GM12872 (cell line): Measurements from ENCODE around the gene GRAMD2B.

Source experiments
- TF ChIP-seq, protein P1 (sequence below): IDR thresholded peaks from 3 replicates; pipeline ENCODE4 v1.5.1; 2011; ENCODE audit warnings: low read depth, mild to moderate bottlenecking, low read length, moderate library complexity; ENCODE audit not compliant: insufficient read depth

The GRAMD2B gene

GRCh38 chr5:126471875-126472537, 48.8 kb downstream of the GRAMD2B start:
- TF ChIP-seq, protein P1, sequence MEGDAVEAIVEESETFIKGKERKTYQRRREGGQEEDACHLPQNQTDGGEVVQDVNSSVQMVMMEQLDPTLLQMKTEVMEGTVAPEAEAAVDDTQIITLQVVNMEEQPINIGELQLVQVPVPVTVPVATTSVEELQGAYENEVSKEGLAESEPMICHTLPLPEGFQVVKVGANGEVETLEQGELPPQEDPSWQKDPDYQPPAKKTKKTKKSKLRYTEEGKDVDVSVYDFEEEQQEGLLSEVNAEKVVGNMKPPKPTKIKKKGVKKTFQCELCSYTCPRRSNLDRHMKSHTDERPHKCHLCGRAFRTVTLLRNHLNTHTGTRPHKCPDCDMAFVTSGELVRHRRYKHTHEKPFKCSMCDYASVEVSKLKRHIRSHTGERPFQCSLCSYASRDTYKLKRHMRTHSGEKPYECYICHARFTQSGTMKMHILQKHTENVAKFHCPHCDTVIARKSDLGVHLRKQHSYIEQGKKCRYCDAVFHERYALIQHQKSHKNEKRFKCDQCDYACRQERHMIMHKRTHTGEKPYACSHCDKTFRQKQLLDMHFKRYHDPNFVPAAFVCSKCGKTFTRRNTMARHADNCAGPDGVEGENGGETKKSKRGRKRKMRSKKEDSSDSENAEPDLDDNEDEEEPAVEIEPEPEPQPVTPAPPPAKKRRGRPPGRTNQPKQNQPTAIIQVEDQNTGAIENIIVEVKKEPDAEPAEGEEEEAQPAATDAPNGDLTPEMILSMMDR: no peak

DNA sequence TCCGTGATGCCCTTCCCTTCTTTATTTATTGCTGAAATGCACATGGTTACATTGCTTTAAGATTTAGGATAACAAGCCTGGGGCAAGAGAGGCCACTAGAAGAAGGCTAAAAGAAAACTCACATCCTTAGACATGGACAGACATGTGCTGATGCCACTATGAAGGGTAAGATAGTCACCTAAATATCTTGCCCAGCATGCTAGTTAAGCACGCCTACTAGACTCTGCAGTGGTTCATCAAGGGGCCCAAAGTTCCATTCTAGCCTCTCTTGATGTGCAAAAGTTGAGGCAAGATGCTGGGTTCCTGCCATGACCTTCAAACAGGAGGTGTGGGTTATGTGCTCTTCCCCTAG, 49.3 kb downstream of the GRAMD2B start:
- TF ChIP-seq, protein P1: no peak

DNA sequence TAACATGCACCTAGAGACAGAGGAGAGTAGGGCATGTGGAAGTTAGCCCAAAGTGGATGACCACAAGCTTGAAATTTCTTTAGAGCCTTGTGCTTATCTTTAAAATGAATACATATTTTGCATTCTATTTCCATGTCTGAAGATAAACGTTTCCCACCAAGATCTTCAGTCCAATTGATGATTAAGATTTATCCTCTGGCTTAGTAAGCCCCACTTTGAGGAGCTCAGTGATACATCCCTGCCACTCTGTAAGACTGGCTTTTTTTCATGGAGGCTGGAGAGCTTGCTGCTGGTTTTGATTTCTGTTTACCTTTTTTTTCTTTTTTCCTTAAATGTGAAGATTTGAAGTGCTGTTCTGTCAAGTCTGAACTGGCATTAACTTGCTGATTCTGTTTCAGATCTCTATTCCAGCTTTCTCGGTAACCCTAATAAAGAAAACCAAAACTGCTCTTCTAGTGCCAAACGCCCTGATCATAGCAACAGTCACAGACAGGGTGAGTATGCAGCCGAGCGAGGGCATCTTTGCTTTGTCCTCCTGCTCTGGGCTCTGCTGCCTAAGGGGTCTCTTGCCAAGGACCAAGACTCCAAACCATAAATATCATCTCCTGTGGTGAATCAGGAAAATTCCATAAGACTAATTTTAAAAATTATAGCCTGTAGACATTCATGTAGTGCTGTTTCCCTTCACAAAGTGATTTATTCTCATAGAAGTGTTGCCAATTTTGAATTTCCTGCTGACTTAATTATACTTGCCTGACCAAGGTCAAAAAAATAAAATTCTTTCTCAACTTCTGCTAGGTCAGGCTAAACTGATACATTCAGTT, 54.3 kb downstream of the GRAMD2B start:
- TF ChIP-seq, protein P1: no peak

- TF ChIP-seq, protein P1: no peak
Measured at GRCh38 chr5:126479810-126480209, 56.6 kb downstream of the GRAMD2B start.

DNA sequence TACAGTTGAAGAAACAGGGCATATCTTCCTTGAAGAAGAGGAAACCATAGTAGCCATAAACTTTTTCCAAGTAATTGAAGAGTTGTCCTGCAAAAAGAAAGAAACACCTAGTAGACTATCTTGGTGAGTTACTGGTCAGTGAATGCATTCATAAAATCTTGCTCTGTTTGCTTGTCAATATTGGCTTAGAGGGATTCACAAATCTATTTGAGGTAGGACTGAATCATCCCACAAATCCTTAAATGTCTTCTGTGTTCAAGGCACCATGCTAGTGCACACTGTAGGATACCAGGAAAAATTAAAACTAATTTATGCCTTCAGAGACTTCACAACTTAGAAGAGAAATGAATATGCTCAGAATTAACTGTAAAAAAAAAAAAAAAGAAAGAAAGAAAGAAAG, 57.6 kb downstream of the GRAMD2B start:
- TF ChIP-seq, protein P1: no peak

- TF ChIP-seq, protein P1: no peak
Measured at GRCh38 chr5:126481243-126481642, 58.0 kb downstream of the GRAMD2B start.

GRCh38 chr5:126482591-126482990, 59.4 kb downstream of the GRAMD2B start:
- TF ChIP-seq, protein P1: no peak
